ENCODE measurements around the gene STK4.

The STK4 gene

DNA sequence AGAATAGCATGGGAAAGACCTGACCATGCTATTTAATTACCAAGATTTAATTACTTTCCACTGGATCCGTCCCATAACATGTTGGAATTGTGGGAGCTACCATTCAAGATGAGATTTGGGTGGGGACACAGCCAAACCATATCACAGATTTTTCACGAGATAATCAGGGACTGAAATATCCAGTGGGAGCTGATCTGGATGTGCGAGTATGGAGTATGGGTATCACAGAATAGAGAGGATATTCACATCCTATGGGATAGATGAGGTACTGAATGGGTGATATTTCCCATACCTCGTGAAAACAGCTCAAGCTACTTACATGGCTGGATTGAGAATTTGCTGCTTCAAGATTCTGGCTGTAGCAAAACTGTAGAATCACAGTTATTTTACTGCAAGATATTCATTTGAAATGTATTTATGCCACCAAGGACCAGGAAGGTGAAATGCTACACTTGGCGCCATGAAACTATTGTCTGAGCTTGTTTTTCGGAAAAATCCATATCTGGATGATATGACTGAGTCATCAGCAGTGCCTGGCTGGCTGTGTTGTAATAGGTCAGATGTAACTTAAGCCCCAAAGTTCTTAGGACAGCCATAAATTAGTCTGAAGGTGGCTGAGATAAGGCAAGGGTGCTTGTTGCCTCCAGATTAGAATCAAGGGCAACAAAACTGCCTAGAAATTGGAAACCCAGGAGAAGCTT, 104.8 kb downstream of the STK4 start:
- H3K9me3 ChIP-seq (ENCODE audit: control insufficient read depth, insufficient read depth, low read length): no peaks in the 10 kb centered on the region
- H3K4me3 ChIP-seq (ENCODE audit: low read depth, low read length): no peak overlapping the region
- no peaks in the 10 kb centered on the region for H3K27me3 ChIP-seq (ENCODE audit: control insufficient read depth, insufficient read depth, low read length)
- H3K27ac ChIP-seq (ENCODE audit: low read depth, low read length): no peak overlapping the region
- H3K4me1 ChIP-seq (ENCODE audit: control insufficient read depth, insufficient read depth, low read length): no peaks in the 10 kb centered on the region
- peaks cover 15% of the 10 kb centered on the region for H3K36me3 ChIP-seq (ENCODE audit: control insufficient read depth, insufficient read depth, low read length)
- no peak overlapping the region for H3K9ac ChIP-seq (ENCODE audit: low read depth, low read length)

DNA sequence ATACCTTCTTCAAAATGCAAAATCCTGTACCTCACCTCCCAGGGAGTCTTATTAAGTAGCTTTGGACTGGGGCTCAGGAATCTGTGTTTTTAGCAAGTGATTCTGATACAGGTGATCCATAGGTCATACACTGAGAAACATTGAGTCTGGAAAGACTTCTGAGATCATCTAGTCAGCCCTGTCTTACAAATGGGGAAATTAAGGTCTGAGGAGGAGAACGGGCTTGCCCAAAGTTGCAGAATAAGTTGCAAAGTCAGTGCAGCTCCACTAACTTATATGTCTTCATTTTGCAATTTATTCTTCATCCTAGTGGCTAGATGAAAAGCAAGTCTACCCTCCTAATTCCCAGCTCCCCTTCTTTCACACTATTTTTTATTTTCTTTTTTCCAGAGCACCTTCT, 105.8 kb downstream of the STK4 start:
- no peak overlapping the region for H3K27ac ChIP-seq (ENCODE audit: low read depth, low read length)
- peaks cover 15% of the 10 kb centered on the region for H3K36me3 ChIP-seq (ENCODE audit: control insufficient read depth, insufficient read depth, low read length)
- no peak overlapping the region for H3K9ac ChIP-seq (ENCODE audit: low read depth, low read length)
- peaks cover 8% of the 10 kb centered on the region; the same call in 1 of the 2 replicates for H3K4me1 ChIP-seq (ENCODE audit: control insufficient read depth, insufficient read depth, low read length)
- no peak overlapping the region for H3K4me3 ChIP-seq (ENCODE audit: low read depth, low read length)
- no peaks in the 10 kb centered on the region for H3K9me3 ChIP-seq (ENCODE audit: control insufficient read depth, insufficient read depth, low read length)
- H3K27me3 ChIP-seq (ENCODE audit: control insufficient read depth, insufficient read depth, low read length): no peaks in the 10 kb centered on the region

DNA sequence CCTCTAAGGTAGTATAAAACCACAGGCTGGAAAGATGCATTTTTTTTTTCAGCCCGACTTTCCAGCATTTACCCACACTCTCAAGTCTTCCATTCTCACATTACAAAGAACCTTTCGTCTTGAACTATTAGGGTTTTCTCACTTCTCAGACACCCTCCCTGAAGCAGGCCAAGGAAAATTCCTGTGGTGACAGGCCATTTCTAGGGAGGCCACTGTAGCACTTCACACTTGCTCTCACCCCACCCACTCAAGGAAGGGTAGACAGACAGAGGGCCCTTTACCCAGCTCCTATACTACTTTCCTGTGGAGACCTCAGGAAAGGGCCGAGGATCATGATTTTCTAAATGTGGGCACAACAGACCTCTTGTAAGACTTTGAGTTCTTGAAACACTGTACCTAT, 106.9 kb downstream of the STK4 start:
- H3K27ac ChIP-seq (ENCODE audit: low read depth, low read length): no peak overlapping the region
- no peaks in the 10 kb centered on the region for H3K9me3 ChIP-seq (ENCODE audit: control insufficient read depth, insufficient read depth, low read length)
- peaks cover 8% of the 10 kb centered on the region; the same call in 1 of the 2 replicates for H3K4me1 ChIP-seq (ENCODE audit: control insufficient read depth, insufficient read depth, low read length)
- H3K36me3 ChIP-seq (ENCODE audit: control insufficient read depth, insufficient read depth, low read length): peaks cover 15% of the 10 kb centered on the region
- H3K27me3 ChIP-seq (ENCODE audit: control insufficient read depth, insufficient read depth, low read length): no peaks in the 10 kb centered on the region
- H3K9ac ChIP-seq (ENCODE audit: low read depth, low read length): no peak overlapping the region
- H3K4me3 ChIP-seq (ENCODE audit: low read depth, low read length): no peak overlapping the region

DNA sequence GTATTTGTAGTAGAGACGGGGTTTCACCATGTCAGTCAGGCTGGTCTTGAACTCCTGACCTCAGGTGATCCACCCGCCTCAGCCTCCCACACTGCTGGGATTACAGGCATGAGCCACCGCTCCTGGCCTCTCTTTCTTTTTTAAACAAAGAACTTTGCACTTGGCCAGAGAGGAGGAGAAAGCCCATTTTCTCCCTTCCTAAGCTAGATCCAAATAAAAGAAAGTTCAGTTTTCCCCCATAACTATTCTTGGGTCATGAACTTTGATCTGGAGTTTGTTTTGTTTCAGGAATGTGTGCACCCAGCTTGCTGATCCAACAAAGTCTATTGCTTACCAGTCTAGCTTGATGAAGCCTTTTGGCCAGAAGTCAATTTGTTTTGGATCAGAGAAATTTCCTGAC, 111.2 kb downstream of the STK4 start:
- no peak overlapping the region for H3K4me3 ChIP-seq (ENCODE audit: low read depth, low read length)
- peaks cover 2% of the 10 kb centered on the region; the same call in 1 of the 2 replicates for H3K9me3 ChIP-seq (ENCODE audit: control insufficient read depth, insufficient read depth, low read length)
- H3K36me3 ChIP-seq (ENCODE audit: control insufficient read depth, insufficient read depth, low read length): peaks cover 35% of the 10 kb centered on the region
- H3K4me1 ChIP-seq (ENCODE audit: control insufficient read depth, insufficient read depth, low read length): peaks cover 8% of the 10 kb centered on the region; the same call in 1 of the 2 replicates
- H3K27me3 ChIP-seq (ENCODE audit: control insufficient read depth, insufficient read depth, low read length): no peaks in the 10 kb centered on the region
- no peak overlapping the region for H3K9ac ChIP-seq (ENCODE audit: low read depth, low read length)
- H3K27ac ChIP-seq (ENCODE audit: low read depth, low read length): no peak overlapping the region

DNA sequence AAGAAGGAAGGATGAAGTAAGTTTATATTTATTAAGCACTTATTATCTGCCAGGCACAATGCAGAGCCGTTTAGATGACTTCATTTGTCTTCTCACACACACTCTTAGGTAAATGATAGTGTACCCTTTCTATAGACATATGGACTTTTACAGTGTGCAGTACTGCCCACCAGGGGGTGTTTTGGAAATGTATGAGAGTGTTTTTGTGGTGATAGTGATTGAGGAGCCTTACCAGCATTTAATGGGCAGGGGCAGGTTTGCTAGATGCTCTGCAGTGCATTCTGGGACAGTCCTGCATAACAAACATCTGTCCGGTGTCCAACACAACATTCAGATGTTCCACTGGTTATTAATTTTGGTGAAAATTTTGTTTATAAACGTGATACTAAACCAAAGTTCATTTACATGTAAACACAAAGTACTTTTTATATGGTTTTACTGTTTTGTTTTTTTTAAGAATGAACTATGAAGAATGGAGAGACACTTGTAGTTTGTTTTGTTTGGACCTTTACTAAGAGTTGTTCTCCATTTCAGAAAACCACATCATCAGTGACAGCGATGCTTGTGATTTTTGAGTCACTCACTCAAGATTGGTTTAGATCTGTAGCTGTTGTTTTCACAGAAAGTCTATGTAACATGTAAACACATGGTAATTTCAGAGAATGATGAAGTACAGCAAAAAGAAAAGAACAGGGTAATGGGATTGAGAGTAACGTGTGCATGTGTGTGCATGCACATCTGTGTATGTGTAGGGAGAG, 114.7 kb downstream of the STK4 start:
- Histone ChIP-seq H3K9me3 (ENCODE audit: control insufficient read depth, insufficient read depth, low read length) (peaks cover 3% of the 10 kb centered on the region; the same call in 1 of the 2 replicates), H3K4me1 (ENCODE audit: control insufficient read depth, insufficient read depth, low read length) (peaks cover 8% of the 10 kb centered on the region; the same call in 1 of the 2 replicates), H3K4me3 (ENCODE audit: low read depth, low read length) (no peak overlapping the region), H3K9ac (ENCODE audit: low read depth, low read length) (no peak overlapping the region), H3K27me3 (ENCODE audit: control insufficient read depth, insufficient read depth, low read length) (no peaks in the 10 kb centered on the region), H3K27ac (ENCODE audit: low read depth, low read length) (no peak overlapping the region), H3K36me3 (ENCODE audit: control insufficient read depth, insufficient read depth, low read length) (peaks cover 21% of the 10 kb centered on the region)

DNA sequence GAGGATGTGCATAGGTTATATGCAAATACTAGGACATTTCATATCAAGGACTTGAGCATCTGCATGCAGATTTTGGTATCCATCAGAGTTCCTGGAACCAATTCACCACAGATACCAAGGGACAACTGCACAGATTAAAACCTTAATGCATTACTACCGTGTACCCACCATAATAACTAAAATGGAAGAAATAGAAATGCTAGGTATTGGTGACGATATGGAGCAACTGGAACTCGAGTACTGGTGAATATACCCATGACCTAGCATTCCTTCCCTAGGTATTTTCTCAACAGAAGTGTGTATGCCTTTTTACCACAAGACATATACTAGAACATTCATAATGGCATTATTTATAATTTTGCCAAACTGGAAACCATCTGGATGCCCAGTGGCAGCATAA, 116.2 kb downstream of the STK4 start:
- Histone ChIP-seq H3K9ac (ENCODE audit: low read depth, low read length) (no peak overlapping the region), H3K27me3 (ENCODE audit: control insufficient read depth, insufficient read depth, low read length) (no peaks in the 10 kb centered on the region), H3K4me1 (ENCODE audit: control insufficient read depth, insufficient read depth, low read length) (no peaks in the 10 kb centered on the region), H3K4me3 (ENCODE audit: low read depth, low read length) (no peak overlapping the region), H3K27ac (ENCODE audit: low read depth, low read length) (no peak overlapping the region), H3K36me3 (ENCODE audit: control insufficient read depth, insufficient read depth, low read length) (peaks cover 20% of the 10 kb centered on the region), H3K9me3 (ENCODE audit: control insufficient read depth, insufficient read depth, low read length) (peaks cover 3% of the 10 kb centered on the region; the same call in 1 of the 2 replicates)

DNA sequence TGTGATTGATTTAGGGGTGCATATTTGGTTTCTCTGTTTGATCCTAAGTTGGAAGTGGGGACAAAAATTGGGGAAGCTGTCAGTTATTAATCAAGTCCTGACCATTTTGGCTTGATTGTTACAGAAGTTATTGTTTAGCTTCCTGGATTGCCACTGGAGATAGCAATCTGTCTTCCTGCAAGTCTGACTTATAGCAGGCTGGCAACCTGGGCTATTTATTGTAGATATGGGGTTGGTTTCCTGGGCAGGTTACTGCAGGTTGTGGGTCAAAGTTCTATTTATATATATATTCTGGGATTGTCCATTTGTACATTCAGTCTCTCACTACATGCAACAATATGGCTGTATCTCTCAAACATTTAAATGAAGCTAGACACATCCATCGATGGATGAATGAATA, 116.8 kb downstream of the STK4 start:
- Histone ChIP-seq H3K36me3 (ENCODE audit: control insufficient read depth, insufficient read depth, low read length) (peaks cover 20% of the 10 kb centered on the region), H3K9me3 (ENCODE audit: control insufficient read depth, insufficient read depth, low read length) (peaks cover 3% of the 10 kb centered on the region; the same call in 1 of the 2 replicates), H3K4me3 (ENCODE audit: low read depth, low read length) (no peak overlapping the region), H3K27me3 (ENCODE audit: control insufficient read depth, insufficient read depth, low read length) (no peaks in the 10 kb centered on the region), H3K4me1 (ENCODE audit: control insufficient read depth, insufficient read depth, low read length) (0 out of 2 replicates have a peak, but pooled peaks cover 5% of the 10 kb centered on the region), H3K9ac (ENCODE audit: low read depth, low read length) (no peak overlapping the region), H3K27ac (ENCODE audit: low read depth, low read length) (no peak overlapping the region)

DNA sequence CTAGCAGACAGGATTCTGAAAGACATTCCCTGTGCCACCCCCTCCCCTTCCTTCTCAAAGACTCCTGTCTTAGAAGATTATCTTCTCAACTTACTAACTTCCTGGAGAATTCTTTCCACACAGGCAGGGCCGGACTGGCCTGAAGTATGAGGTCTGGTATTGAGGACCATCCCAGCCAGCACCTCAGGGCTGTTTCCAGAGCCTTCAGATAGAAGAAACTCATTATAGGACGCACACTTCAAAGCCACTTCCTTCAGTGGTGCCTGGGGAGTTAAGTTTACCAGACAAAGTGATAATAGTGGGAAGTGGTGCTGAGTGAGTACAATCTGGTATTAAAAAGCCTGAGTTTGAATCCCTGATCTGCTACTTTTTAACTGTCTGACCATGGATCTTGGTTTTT, 119.0 kb downstream of the STK4 start:
- Histone ChIP-seq H3K36me3 (ENCODE audit: control insufficient read depth, insufficient read depth, low read length) (peaks cover 20% of the 10 kb centered on the region), H3K9ac (ENCODE audit: low read depth, low read length) (no peak overlapping the region), H3K27me3 (ENCODE audit: control insufficient read depth, insufficient read depth, low read length) (no peaks in the 10 kb centered on the region), H3K9me3 (ENCODE audit: control insufficient read depth, insufficient read depth, low read length) (peaks cover 3% of the 10 kb centered on the region; the same call in 1 of the 2 replicates), H3K4me1 (ENCODE audit: control insufficient read depth, insufficient read depth, low read length) (0 out of 2 replicates have a peak, but pooled peaks cover 8% of the 10 kb centered on the region), H3K4me3 (ENCODE audit: low read depth, low read length) (no peak overlapping the region), H3K27ac (ENCODE audit: low read depth, low read length) (no peak overlapping the region)

DNA sequence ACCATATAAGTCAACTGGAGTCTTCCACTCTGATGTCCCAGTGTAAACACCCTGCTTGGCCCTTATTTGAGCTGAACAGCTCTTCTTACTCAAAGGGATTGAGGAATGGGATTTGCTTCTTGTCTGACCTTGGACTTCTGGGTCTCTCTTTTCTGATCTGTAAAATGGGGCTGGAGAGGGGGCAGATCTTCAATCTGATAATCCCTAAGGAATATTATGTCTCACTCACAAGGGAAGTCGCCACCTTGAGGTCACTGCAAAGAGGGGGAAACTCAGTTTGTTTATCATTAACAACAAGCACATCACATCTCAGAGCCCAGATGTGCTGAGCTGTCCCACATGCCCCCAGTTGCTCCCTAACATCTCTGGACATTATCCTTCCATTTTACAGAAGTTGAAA, 119.6 kb downstream of the STK4 start:
- Histone ChIP-seq H3K4me1 (ENCODE audit: control insufficient read depth, insufficient read depth, low read length) (0 out of 2 replicates have a peak, but pooled peaks cover 8% of the 10 kb centered on the region), H3K27me3 (ENCODE audit: control insufficient read depth, insufficient read depth, low read length) (no peaks in the 10 kb centered on the region), H3K9me3 (ENCODE audit: control insufficient read depth, insufficient read depth, low read length) (peaks cover 3% of the 10 kb centered on the region; the same call in 1 of the 2 replicates), H3K27ac (ENCODE audit: low read depth, low read length) (no peak overlapping the region), H3K36me3 (ENCODE audit: control insufficient read depth, insufficient read depth, low read length) (peaks cover 14% of the 10 kb centered on the region), H3K9ac (ENCODE audit: low read depth, low read length) (no peak overlapping the region), H3K4me3 (ENCODE audit: low read depth, low read length) (no peak overlapping the region)

DNA sequence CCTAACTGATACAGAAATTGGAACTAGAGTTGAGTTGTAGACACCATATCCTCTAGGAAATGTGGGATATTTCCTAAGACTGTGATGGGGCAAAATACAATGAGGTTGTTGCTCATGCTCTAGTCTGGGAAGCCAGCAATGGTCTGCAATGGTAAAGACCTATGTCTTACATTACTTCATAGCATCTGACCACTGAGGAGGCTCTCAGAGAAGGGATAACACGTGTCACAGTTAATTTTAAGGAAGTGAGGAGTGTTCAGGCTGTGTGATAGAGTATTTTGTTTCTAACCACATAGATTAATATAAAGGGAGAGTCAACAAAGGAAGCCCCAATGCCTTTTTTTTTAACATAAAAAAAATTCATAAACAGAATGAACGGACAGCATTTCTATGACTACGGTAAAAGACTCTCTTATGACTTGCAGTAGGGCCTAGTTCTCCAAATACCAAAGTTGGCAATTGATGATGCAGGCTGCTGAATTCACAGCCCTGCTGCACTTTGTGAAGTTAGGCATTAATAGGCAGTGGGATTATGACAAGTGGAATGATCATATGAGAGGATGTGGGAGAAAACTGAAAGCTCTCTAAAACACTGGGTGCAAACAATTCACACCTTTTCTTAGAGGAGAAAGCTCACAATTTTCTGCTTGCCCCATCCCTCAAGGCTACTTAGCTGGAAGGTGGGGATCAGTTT, 120.9 kb downstream of the STK4 start:
- no peak overlapping the region for H3K9ac ChIP-seq (ENCODE audit: low read depth, low read length)
- H3K9me3 ChIP-seq (ENCODE audit: control insufficient read depth, insufficient read depth, low read length): peaks cover 3% of the 10 kb centered on the region; the same call in 1 of the 2 replicates
- no peak overlapping the region for H3K27ac ChIP-seq (ENCODE audit: low read depth, low read length)
- H3K36me3 ChIP-seq (ENCODE audit: control insufficient read depth, insufficient read depth, low read length): peaks cover 3% of the 10 kb centered on the region; the same call in 1 of the 2 replicates
- 0 out of 2 replicates have a peak, but pooled peaks cover 8% of the 10 kb centered on the region for H3K4me1 ChIP-seq (ENCODE audit: control insufficient read depth, insufficient read depth, low read length)
- no peak overlapping the region for H3K4me3 ChIP-seq (ENCODE audit: low read depth, low read length)
- H3K27me3 ChIP-seq (ENCODE audit: control insufficient read depth, insufficient read depth, low read length): no peaks in the 10 kb centered on the region
